HepG2 (cell line): ENCODE measurements around the gene DDX28.
"Not testable (repeated sequence)": the region's sequence is repeated elsewhere in the genome, so short reads cannot be mapped to it uniquely, and the experiment has no call there.

Source experiments
- NFAT5 ChIP-seq: sonication (generic); formaldehyde crosslinking; IDR thresholded peaks from 2 replicates; pipeline ENCODE4 v1.4.0; 2020; ENCODE audit warnings: missing genetic modification reagents
- TF ChIP-seq, protein P1 (sequence below): IDR thresholded peaks from 2 replicates; pipeline ENCODE4 v1.6.1; 2016; ENCODE audit warnings: low read depth

- TF ChIP-seq, protein P1, sequence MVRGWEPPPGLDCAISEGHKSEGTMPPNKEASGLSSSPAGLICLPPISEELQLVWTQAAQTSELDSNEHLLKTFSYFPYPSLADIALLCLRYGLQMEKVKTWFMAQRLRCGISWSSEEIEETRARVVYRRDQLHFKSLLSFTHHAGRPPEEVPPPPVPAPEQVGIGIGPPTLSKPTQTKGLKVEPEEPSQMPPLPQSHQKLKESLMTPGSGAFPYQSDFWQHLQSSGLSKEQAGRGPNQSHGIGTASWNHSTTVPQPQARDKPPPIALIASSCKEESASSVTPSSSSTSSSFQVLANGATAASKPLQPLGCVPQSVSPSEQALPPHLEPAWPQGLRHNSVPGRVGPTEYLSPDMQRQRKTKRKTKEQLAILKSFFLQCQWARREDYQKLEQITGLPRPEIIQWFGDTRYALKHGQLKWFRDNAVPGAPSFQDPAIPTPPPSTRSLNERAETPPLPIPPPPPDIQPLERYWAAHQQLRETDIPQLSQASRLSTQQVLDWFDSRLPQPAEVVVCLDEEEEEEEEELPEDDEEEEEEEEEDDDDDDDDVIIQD: not testable (repeated sequence)
- not testable (repeated sequence) for TF ChIP-seq NFAT5
Observed at GRCh38 chr16:67994040-67994408, 29.0 kb downstream of the DDX28 start.
